ENCODE data around the gene SIX1. TPM values are rescaled to one million over a fixed set of nuclear protein-coding genes. Genes with fewer than 3 reads are reported as not detected.

SIX1 gene
- total and polyA plus RNA-seq, 2 of the 13 experiments (the other 11 are each of a cell fraction or from before 2014, with no cell fraction given) = 1.7 to 6.5 TPM

DNA sequence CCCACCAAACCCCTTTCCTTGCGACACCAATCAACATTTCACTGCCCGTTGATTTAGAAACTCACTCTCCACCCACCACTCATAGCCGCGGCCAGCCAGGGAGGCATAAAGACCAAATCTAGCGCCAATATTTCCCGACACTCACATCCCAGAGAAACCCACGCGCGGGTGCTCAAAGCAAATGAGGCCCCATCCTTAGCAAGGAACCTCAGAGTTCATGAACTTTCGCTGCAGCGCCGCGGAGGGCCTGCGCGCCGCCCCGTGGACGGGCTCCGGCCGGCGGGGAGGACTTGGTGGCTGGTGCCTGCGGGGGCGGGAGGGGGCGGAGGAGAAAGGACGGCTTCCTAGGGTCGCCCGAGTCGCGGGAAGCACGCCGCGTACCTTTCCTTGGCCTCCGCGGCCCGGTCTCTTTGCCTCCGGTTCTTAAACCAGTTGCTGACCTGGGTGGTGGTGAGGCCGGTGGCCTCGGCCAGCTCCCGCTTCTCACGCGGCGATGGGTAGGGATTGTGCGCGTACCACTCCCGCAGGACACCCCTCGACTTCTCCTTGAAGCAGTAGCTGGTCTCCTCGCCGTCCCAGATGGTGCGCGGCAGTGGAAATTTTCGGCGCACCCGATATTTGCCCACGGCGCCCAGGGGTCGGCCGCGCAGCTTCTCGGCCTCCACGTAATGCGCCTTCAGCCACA lies 886 bp downstream of the SIX1 start (continued):
- TF ChIP-seq, protein P1, sequence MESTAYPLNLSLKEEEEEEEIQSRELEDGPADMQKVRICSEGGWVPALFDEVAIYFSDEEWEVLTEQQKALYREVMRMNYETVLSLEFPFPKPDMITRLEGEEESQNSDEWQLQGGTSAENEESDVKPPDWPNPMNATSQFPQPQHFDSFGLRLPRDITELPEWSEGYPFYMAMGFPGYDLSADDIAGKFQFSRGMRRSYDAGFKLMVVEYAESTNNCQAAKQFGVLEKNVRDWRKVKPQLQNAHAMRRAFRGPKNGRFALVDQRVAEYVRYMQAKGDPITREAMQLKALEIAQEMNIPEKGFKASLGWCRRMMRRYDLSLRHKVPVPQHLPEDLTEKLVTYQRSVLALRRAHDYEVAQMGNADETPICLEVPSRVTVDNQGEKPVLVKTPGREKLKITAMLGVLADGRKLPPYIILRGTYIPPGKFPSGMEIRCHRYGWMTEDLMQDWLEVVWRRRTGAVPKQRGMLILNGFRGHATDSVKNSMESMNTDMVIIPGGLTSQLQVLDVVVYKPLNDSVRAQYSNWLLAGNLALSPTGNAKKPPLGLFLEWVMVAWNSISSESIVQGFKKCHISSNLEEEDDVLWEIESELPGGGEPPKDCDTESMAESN (CRISPR knock-in tag; conservative IDR thresholded peaks at IDR 0.05) = peak; percentile 36; the same call in 1 of the 2 replicates
- no peak for TF ChIP-seq ZNF713 (CRISPR knock-in tag; IDR thresholded peaks at IDR 0.05)
- no peak for TF ChIP-seq RAD21 (CRISPR knock-in tag; IDR thresholded peaks at IDR 0.05)
- TF ChIP-seq ZNF292 (CRISPR knock-in tag; IDR thresholded peaks at IDR 0.05; ENCODE audit: borderline replicate concordance, low read depth) = peak; percentile 14; the same call in 1 of the 2 replicates
- TF ChIP-seq, protein P2, sequence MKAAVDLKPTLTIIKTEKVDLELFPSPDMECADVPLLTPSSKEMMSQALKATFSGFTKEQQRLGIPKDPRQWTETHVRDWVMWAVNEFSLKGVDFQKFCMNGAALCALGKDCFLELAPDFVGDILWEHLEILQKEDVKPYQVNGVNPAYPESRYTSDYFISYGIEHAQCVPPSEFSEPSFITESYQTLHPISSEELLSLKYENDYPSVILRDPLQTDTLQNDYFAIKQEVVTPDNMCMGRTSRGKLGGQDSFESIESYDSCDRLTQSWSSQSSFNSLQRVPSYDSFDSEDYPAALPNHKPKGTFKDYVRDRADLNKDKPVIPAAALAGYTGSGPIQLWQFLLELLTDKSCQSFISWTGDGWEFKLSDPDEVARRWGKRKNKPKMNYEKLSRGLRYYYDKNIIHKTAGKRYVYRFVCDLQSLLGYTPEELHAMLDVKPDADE (CRISPR knock-in tag; IDR thresholded peaks at IDR 0.05) = no peak
- TF ChIP-seq, protein P3, sequence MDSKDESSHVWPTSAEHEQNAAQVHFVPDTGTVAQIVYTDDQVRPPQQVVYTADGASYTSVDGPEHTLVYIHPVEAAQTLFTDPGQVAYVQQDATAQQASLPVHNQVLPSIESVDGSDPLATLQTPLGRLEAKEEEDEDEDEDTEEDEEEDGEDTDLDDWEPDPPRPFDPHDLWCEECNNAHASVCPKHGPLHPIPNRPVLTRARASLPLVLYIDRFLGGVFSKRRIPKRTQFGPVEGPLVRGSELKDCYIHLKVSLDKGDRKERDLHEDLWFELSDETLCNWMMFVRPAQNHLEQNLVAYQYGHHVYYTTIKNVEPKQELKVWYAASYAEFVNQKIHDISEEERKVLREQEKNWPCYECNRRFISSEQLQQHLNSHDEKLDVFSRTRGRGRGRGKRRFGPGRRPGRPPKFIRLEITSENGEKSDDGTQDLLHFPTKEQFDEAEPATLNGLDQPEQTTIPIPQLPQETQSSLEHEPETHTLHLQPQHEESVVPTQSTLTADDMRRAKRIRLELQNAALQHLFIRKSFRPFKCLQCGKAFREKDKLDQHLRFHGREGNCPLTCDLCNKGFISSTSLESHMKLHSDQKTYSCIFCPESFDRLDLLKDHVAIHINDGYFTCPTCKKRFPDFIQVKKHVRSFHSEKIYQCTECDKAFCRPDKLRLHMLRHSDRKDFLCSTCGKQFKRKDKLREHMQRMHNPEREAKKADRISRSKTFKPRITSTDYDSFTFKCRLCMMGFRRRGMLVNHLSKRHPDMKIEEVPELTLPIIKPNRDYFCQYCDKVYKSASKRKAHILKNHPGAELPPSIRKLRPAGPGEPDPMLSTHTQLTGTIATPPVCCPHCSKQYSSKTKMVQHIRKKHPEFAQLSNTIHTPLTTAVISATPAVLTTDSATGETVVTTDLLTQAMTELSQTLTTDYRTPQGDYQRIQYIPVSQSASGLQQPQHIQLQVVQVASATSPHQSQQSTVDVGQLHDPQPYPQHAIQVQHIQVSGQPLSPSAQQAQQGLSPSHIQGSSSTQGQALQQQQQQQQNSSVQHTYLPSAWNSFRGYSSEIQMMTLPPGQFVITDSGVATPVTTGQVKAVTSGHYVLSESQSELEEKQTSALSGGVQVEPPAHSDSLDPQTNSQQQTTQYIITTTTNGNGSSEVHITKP (CRISPR knock-in tag; IDR thresholded peaks at IDR 0.05; ENCODE audit: low read depth) = no peak
- no peak for TF ChIP-seq REXO4 (CRISPR knock-in tag; IDR thresholded peaks at IDR 0.05; ENCODE audit: borderline replicate concordance)
- no peak for TF ChIP-seq NCOA1 (CRISPR knock-in tag; IDR thresholded peaks at IDR 0.05)
- TF ChIP-seq ZSCAN21 (CRISPR knock-in tag; IDR thresholded peaks at IDR 0.05; ENCODE audit: borderline replicate concordance) = no peak
- TF ChIP-seq TOE1 (CRISPR knock-in tag; IDR thresholded peaks at IDR 0.05) = no peak
- TF ChIP-seq SPEN (CRISPR knock-in tag; IDR thresholded peaks at IDR 0.05; ENCODE audit: low read depth) = no peak
- no peak for TF ChIP-seq ZMAT3 (CRISPR knock-in tag; conservative IDR thresholded peaks at IDR 0.05)
- no peak for TF ChIP-seq MAZ (IDR thresholded peaks at IDR 0.05; ENCODE audit: borderline replicate concordance, low read depth, low read length)
- no peak; the same call in 1 of the 2 replicates for TF ChIP-seq MAZ (CRISPR knock-in tag; IDR thresholded peaks at IDR 0.05; ENCODE audit: low read depth)
- TF ChIP-seq, protein P4, sequence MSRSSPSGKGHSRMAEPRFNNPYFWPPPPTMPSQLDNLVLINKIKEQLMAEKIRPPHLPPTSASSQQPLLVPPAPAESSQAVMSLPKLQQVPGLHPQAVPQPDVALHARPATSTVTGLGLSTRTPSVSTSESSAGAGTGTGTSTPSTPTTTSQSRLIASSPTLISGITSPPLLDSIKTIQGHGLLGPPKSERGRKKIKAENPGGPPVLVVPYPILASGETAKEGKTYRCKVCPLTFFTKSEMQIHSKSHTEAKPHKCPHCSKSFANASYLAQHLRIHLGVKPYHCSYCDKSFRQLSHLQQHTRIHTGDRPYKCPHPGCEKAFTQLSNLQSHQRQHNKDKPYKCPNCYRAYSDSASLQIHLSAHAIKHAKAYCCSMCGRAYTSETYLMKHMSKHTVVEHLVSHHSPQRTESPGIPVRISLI (CRISPR knock-in tag; IDR thresholded peaks at IDR 0.05; ENCODE audit: borderline replicate concordance) = no peak
- TF ChIP-seq CHD2 (IDR thresholded peaks at IDR 0.05; ENCODE audit: low read depth, low read length) = no peak
- TF ChIP-seq POLR2AphosphoS5 (IDR thresholded peaks at IDR 0.05; ENCODE audit: low read depth, low read length) = no peak
- TF ChIP-seq SRY (CRISPR knock-in tag; IDR thresholded peaks at IDR 0.05) = no peak; the same call in 1 of the 2 replicates
- no peak for TF ChIP-seq HNRNPUL1 (IDR thresholded peaks at IDR 0.05; ENCODE audit: low read depth, low read length)
- TF ChIP-seq SOX13 (IDR thresholded peaks at IDR 0.05) = no peak
- no peak for TF ChIP-seq SOX13 (CRISPR knock-in tag; conservative IDR thresholded peaks at IDR 0.05 in 1 of 2, IDR thresholded peaks at IDR 0.05 in 1 of 2)
- no peak for TF ChIP-seq PHF8 (CRISPR knock-in tag; IDR thresholded peaks at IDR 0.05)
- no peak for TF ChIP-seq ZNF75D (CRISPR knock-in tag; IDR thresholded peaks at IDR 0.05; ENCODE audit: borderline replicate concordance)
